Measurements from ENCODE around the gene TCF15. TPM values are rescaled to one million over a fixed set of nuclear protein-coding genes. Genes with fewer than 3 reads are reported as not detected.

The TCF15 gene, protein sequence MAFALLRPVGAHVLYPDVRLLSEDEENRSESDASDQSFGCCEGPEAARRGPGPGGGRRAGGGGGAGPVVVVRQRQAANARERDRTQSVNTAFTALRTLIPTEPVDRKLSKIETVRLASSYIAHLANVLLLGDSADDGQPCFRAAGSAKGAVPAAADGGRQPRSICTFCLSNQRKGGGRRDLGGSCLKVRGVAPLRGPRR
- total RNA-seq (under 1 TPM in 1 of 7 donors, not detected in 6; 0.22 TPM), polyA plus RNA-seq (under 1 TPM in 2 of 3 donors, not detected in 1; 0.06 to 0.21 TPM)
- long read RNA-seq, donor 1, partial matches to known transcripts, result 0 of 1 reads
- long read RNA-seq, donor 1, other reads (novel, unspliced or antisense), result 0 of 1 reads
- long read RNA-seq, donor 2, partial matches to known transcripts, result 0 of 1 reads
- long read RNA-seq, donor 2, other reads (novel, unspliced or antisense), result 0 of 1 reads

GRCh38 chr20:610130-611046, at the start of gene TCF15:
TCF15 (minus strand) TSS chr20:610309; CDS start chr20:610237, 72 bp downstream.
- intact Hi-C loops (cut with DNase I; ENCODE audit: low total_unique reads), result no loop called here
- TF ChIP-seq POLR2A (IDR thresholded peaks at IDR 0.05) (no peak), CTCF (IDR thresholded peaks at IDR 0.05 in 8 of 11, conservative IDR thresholded peaks at IDR 0.05 in 3 of 11) (no peak), POLR2AphosphoS5 (IDR thresholded peaks at IDR 0.05) (no peak)
- Histone ChIP-seq H3K9me3 (no peaks in the 10 kb centered on the region), H3K36me3 (no peaks in the 10 kb centered on the region), H3K4me3 (peak within 1 kb of the TSS in 1 of 8 donors; percentile 59), H3K27me3 (replicated peaks in 1 of 7) (peaks cover 0 to 89% (median 51%) of the 10 kb centered on the region in 7 donors), H3K4me1 (peaks cover 0 to 28% (median 16%) of the 10 kb centered on the region in 6 donors), H3K27ac (no peak within 1 kb of the TSS)
- WGBS, 5 donors, result 7 to 28% (median 12%) methylated on average over 15 to 84 of the region's 84 CpGs
- no peak for DNase-seq

- intact Hi-C loops (cut with DNase I; ENCODE audit: low total_unique reads), result no loop called here
These were observed 48.7 kb upstream of the TCF15 start for GRCh38 chr20:658731-659291.

DNA sequence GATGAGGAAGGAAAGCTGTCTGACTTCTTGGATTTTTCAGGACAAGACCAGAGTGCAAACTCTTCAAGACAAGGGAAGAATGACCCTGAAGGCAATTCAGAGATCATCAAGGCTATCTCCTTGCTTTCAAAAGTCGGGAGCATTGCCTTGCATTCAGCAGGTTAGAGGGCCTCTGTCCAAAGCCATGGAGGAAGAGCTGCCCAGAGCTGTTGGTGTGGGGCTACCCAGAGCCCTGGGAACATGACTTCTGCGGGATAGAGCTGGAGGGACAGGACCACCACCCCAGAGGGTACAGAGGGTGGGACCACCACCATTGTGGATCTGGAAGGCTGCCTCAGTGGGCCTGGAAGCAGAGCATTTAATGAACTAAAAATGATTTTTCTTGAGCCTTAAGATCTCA, 48.1 kb upstream of the TCF15 start:
- H3K4me1 ChIP-seq, result peaks cover 4 to 60% (median 13%) of the 10 kb centered on the region in 6 donors
- no peak for DNase-seq
- intact Hi-C loops (cut with DNase I; ENCODE audit: low total_unique reads), result no loop called here
- TF ChIP-seq POLR2A (IDR thresholded peaks at IDR 0.05) (no peak), CTCF (IDR thresholded peaks at IDR 0.05 in 8 of 11, conservative IDR thresholded peaks at IDR 0.05 in 3 of 11) (no peak), POLR2AphosphoS5 (IDR thresholded peaks at IDR 0.05) (no peak)
- WGBS, 5 donors, result 53 to 78% (median 65%) methylated on average over 2 of the region's 2 CpGs
- H3K4me3 ChIP-seq, result no peak overlapping the region
- no peak overlapping the region for H3K27ac ChIP-seq
- no peaks in the 10 kb centered on the region for H3K36me3 ChIP-seq
- peaks cover 0 to 65% (median 20%) of the 10 kb centered on the region in 7 donors for H3K27me3 ChIP-seq (replicated peaks in 1 of 7)
- no peaks in the 10 kb centered on the region for H3K9me3 ChIP-seq

More at GRCh38 chr20:658731-659291, 48.7 kb upstream of the TCF15 start:
- H3K4me1 ChIP-seq, result peaks cover 2 to 61% (median 11%) of the 10 kb centered on the region in 6 donors
- peaks cover 0 to 65% (median 26%) of the 10 kb centered on the region in 7 donors for H3K27me3 ChIP-seq (replicated peaks in 1 of 7)
- 45 to 53% (median 50%) methylated on average over 5 of the region's 5 CpGs for WGBS, 5 donors
- no peak for DNase-seq
- H3K27ac ChIP-seq, result peak overlapping the region in 3 of 8 donors; percentile 77 to 88 (median 80)
- H3K4me3 ChIP-seq, result no peak overlapping the region
- TF ChIP-seq CTCF (IDR thresholded peaks at IDR 0.05 in 8 of 11, conservative IDR thresholded peaks at IDR 0.05 in 3 of 11) (no peak), POLR2A (IDR thresholded peaks at IDR 0.05) (no peak), POLR2AphosphoS5 (IDR thresholded peaks at IDR 0.05) (no peak)
- H3K36me3 ChIP-seq, result no peaks in the 10 kb centered on the region
- no peaks in the 10 kb centered on the region for H3K9me3 ChIP-seq
